NCI-H1694 treated with DMSO at 0.1 percent for 48 hours (cell line): ENCODE data around the gene PCSK7.

Experiments used
- DNase-seq: peaks from one replicate; lab custom pipeline; 2025; lab: John Stamatoyannopoulos, UW

Gene PCSK7

DNA sequence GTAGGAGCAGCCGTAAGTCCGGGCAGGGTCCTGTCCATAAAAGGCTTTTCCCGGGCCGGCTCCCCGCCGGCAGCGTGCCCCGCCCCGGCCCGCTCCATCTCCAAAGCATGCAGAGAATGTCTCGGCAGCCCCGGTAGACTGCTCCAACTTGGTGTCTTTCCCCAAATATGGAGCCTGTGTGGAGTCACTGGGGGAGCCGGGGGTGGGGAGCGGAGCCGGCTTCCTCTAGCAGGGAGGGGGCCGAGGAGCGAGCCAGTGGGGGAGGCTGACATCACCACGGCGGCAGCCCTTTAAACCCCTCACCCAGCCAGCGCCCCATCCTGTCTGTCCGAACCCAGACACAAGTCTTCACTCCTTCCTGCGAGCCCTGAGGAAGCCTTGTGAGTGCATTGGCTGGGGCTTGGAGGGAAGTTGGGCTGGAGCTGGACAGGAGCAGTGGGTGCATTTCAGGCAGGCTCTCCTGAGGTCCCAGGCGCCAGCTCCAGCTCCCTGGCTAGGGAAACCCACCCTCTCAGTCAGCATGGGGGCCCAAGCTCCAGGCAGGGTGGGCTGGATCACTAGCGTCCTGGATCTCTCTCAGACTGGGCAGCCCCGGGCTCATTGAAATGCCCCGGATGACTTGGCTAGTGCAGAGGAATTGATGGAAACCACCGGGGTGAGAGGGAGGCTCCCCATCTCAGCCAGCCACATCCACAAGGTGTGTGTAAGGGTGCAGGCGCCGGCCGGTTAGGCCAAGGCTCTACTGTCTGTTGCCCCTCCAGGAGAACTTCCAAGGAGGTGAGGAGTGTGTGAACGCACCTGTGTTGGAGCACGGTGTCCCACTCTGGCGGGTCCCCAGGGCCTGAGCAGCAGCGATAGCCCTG, 32.6 kb downstream of the PCSK7 start, which contains the start of gene TAGLN:
TSS of gene TAGLN (plus strand) at position 318 of the 863 bp plus-strand sequence. CDS start 3,644 bp downstream, outside the sequence.
- no peak for DNase-seq

DNA sequence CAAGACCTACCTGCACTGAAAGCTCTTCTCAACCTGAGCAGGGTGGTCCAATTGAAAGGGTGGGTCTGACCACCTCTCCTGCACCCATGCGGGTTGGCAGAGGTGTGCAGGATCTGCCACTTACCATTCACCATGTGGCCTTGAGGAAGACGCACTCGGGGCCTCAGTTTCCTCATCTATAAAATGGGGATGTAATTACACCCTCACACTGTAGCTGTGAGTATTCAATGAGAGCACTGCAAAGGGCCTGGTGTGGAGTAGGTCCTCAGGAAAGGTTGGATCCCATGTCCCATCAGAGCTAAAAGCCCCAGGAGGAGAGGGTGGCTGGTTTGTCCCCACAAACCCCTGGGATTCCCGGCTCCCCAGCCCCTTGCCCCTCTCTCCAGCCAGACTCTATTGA, 33.3 kb downstream of the PCSK7 start:
- no peak for DNase-seq

DNA sequence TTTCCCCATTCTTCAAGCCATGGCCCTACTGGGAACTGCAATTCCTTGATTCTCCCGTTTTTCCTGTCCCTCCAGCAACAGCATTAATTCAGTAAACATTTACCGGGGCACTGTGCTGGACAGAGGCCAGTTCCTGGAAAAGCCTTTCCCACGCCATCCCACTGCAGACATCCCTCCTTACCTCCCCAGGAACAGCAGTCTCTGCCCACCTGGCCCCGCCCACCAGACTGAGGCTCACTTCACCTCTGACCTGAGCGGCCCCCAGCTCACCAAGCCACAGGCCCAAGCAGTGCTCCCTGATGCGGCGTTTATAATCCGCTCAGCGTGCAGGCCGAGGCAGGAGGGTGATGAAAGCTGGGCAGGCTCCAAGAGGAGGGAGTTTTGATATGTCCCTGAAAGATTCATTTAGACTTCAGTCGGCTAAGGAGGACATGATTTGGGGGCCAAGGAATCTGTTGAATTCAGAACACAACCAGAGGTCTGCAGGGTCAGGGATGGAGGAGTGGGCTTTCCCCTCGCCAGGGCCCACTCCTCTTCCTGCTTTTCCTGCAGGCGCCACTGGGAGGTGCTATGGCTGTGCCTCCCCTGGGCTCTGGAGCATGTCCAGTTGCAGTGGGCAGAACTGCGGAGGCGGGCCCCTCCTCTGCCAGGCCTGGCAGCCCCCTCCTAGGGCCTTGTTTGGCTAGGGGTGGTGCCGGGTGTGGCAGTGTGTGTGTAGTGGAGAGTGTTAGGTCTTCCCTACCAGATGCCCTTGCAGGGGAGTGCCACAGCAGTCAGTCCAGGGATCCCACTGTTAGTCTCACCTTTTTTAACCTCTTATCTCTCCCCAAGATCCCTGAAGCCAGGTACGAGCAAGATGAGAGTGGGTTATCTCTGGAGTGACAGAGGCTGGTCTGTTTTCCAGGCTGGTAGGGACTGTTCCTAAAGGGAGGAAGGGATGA, 34.1 kb downstream of the PCSK7 start:
- no peak for DNase-seq

DNA sequence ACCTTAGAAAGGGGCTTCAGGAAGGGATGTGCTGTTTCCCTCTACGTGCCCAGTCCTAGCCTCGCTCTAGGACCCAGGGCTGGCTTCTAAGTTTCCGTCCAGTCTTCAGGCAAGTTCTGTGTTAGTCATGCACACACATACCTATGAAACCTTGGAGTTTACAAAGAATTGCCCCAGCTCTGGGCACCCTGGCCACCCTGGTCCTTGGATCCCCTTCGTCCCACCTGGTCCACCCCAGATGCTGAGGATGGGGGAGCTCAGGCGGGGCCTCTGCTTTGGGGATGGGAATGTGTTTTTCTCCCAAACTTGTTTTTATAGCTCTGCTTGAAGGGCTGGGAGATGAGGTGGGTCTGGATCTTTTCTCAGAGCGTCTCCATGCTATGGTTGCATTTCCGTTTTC, 34.9 kb downstream of the PCSK7 start:
- DNase-seq, result no peak

DNA sequence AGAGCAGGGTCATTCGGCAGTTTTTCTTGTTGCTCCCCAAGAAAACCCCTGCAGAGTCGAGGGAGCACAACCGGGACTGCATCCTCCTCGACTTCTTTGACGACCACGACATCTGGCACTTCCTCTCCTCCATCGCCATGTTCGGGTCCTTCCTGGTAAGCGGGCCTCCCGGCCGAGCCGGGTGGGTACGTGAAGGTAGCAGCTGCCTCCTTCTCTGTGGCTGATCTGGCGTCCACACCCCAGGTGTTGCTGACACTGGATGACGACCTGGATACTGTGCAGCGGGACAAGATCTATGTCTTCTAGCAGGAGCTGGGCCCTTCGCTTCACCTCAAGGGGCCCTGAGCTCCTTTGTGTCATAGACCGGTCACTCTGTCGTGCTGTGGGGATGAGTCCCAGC, 36.1 kb downstream of the PCSK7 start:
- DNase-seq, result no peak

DNA sequence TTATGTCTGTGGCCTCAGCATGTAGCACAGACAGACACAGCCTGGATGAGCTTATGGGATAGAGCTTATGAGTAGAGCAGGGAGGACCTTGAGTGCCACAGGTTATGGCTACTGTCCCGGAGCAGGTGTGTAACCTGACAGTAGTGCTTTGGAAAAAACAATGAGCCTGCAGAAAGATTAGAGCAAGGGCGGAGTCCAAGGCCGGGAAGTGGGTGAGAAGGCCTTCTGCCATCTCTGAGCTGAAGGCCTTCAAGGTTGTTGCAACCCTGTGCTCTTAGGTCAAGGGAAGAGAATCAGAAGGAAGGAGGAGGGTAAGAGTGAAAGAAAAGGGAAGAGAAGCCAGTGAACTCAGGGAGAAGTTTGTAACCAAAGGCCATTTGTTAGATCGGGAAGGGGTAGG, 36.6 kb downstream of the PCSK7 start:
- no peak for DNase-seq

DNA sequence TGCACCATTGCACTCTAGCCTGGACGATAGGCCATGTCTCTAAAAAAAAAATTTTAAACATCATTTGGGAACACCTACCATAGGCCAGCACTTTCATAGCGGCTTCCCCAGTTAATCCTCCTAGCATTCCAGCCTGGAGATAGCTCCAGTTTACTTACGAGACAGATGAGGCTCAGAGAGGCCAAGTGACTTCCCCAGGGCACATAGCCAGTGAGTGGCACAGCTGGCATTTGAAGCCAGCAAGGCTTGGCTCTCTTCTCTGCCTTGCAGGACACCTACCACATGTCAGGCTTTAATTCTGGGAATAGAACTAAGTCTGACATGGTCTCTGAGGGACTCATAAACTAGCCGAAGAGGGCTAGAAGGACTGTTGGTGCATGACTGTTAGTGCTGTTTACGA, 37.6 kb downstream of the PCSK7 start:
- DNase-seq, result no peak

DNA sequence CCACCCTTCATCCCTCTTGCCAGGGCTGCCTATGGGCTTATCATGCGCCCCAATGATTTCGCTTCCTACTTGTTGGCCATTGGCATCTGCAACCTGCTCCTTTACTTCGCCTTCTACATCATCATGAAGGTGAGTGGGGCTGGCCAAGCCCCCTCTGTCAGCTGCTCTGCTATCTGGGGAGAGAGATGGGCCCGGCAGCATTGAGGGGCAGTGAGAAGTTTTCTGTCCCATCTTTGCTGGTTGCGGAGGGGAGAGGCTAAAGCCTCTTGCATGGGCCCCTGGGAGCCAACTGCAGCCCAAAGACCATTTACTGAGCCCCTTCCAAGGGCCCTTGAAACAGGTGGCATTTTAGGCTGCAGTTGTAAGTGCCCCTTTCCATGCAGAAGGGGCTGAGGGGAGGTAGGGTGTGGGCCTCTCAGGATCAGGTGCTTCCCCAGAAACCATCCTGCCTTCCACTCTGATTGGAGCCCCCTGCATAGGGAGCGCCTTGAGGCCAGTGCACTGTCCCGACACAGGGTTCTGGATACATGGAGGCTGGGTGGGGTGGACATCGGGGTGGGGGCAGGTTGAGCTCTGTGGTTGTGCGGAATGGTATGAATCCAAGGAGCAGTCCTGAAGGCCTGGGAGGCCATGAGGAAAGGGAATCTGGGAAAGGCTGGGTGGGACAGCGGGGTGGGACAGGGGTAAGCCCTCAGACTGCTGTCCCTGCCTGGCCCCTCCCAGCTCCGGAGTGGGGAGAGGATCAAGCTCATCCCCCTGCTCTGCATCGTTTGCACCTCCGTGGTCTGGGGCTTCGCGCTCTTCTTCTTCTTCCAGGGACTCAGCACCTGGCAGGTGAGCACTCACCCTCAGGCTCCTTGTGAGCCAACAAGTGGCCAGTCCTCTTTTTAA, 38.5 kb downstream of the PCSK7 start:
- no peak for DNase-seq

DNA sequence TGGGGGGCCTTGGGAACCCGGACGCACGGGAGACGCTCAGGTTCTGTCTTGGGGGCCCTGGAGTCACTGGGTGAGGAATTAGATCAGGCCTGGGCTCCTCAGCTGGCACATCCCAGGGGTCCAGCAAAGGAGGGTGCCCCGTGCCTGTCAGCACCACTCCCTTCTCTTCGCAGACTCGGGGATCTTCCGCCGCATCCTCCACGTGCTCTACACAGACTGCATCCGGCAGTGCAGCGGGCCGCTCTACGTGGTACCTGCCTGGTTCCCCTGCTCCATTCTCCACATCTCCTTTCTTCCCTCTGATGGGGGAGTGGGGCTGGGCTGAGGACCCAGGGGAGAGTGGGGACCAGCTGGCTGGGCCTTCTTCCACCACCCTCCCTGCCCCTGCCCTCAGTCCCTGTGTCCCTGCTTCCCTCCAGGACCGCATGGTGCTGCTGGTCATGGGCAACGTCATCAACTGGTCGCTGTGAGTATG, 39.4 kb downstream of the PCSK7 start:
- no peak for DNase-seq

DNA sequence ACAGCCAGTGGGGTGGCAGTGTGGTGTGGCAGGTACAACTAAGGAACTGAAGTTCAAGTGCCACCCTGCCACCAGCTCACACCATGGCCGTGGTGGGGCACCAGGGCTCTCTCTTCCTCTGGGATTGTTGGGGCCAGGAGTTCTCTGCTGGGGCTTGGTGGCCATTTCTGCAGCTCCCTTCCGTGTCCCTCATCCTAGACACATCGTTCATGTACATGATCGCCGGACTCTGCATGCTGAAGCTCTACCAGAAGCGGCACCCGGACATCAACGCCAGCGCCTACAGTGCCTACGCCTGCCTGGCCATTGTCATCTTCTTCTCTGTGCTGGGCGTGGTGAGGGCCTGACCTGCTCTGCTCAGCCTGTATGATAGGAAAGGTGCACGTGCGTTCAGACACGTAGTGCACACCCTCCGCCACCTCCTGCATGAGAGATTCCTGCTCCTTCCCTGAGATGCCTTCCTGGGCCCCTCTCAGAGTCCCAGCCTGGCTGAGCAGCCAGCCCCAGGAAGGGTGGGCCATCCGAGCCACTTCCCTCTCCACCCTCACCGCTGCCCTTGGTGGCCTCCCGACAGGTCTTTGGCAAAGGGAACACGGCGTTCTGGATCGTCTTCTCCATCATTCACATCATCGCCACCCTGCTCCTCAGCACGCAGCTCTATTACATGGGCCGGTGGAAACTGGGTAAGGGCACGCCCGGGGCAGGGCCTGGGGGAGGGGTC, 40.0 kb downstream of the PCSK7 start:
- no peak for DNase-seq

DNA sequence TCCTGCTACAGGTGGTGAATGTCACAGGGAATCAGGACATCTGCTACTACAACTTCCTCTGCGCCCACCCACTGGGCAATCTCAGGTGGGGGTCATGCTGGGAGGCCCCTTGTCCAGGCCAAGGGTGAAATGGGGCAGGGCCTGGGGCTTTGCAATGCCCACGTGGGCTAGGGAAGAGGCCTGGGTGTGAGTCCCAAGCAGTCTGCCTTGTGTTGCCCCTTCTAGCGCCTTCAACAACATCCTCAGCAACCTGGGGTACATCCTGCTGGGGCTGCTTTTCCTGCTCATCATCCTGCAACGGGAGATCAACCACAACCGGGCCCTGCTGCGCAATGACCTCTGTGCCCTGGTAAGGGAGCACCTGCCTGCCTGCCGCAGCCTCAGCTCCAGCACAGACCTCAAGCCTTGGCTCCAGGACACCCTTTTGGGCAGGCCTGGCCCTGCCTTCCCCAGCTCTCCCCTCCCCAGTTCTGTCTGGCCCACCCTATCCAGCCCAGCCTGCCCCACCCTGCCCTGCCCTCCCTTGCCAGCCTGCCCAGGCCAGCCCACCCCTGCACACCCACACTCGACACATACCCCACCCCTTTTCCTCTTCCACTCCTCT, 41.8 kb downstream of the PCSK7 start:
- no peak for DNase-seq

DNA sequence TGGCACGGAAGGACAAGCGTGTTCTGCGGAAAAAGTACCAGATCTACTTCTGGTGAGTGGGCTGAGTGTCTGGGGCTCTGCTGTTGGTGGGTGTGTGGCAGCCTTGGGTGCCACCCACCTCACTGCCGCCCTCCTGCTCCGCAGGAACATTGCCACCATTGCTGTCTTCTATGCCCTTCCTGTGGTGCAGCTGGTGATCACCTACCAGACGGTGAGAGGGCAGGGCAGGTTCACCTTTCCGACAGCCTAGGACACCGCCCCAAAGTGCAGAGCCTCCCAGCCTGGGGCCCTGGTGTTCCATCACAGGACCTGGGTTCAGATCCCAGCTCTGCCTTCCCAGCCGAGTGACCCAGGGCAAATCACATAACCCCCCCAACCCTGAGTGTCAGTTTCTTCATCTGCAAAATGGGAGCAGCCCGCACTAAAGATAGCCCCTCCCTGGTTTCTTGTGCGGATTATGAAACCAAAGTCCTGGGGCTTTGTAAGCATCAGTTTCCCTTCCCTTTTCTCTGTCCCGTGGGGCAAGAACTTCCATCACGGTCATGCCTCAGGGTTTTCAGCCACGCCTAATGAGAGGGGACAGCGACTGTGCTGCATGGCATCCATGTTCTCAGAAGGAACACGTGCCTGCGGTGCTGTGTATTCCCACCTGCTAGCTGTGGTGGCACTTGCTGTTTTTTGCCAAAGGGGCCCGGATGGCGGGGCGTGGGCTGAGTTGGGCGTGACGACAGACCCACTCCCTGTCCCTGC, 42.5 kb downstream of the PCSK7 start:
- DNase-seq, result no peak

DNA sequence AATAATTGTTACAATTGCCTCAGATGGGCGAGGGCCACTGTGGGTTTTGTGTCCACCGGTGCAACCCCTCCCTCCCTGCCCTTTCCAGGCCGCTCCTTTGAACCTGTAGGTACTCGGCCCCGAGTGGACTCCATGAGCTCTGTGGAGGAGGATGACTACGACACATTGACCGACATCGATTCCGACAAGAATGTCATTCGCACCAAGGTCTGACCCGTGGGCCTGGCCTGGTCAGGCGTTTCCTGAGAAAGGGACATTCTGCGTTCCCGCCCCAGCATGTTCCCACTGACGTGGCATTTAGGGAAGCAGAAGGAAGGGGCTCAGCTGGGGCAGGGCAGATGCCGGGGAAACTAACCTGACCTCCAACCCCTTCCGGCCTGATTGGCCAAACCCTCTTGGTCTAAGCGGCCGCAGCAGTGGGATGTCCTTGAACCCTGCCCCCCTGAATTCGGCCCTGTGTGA, 43.2 kb downstream of the PCSK7 start:
- no peak for DNase-seq

DNA sequence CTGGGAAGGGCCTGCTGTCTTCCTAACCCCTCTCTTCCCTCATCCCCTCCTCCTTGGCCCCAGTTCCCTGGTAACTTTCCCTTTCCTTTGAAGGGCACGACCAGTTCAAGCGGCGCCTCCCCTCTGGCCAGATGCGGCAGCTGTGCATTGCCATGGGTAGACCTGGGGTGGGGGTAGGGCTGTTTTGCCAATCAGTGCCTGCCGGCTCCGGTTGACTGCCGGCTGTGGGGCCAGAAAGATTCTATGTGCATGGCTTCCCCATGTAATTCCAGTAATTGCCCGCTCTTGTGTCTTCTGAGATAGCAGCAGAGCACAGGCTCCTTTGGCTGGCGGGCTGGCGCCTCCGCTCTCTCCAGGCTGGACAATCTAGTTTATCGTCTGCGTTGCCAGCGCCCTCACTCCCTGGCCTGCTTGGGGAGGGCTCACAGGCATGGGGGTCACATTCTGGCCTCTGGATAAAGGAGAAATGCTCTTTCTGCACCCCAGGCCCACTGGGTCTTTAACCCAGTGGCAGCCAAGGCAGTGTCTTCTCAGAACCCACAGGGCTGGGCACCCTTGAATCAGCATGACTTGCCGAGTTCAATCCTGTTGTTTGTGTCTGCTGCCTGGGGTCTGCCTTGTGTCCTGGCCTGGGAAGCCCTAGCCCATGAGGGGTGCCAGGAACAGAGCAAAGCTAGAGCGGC, 43.9 kb downstream of the PCSK7 start:
- no peak for DNase-seq

DNA sequence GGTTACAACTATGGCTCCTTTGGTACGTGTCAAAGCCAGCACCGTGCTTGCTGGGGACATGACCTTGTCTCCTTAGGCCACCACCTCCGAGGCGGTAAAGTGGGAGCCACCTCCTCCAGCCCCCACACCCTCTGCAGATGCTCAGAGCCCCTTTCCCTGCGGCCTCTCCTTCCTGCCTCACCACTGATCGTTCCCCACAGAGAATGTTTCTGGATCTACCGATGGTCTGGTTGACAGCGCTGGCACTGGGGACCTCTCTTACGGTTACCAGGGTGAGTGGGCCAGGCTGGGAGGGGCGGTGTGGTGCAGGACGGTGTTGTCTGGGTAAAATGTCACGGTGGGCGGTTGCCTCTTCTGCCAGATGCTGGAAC, 44.5 kb downstream of the PCSK7 start:
- DNase-seq, result no peak

DNA sequence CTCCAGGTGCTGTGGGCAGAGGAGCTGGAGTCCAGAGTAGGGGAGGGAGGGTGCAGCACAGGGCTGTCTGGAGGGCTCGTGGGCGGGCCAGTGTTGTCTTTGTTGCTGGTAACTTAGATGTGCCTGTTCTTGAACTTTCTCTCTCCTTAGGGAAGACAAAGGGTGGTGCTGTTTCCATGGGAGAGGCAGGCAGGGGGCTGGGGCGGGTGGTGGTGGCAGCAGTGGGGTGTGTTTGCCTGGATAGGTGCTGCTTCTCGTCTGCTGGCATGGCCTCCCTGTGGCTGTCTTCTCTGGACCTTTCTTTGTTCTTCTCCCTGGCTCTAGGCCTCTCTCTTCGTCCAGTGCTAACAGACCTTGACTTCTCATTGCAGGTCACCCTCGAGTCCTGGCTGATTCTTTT, 44.9 kb downstream of the PCSK7 start:
- DNase-seq, result no peak

DNA sequence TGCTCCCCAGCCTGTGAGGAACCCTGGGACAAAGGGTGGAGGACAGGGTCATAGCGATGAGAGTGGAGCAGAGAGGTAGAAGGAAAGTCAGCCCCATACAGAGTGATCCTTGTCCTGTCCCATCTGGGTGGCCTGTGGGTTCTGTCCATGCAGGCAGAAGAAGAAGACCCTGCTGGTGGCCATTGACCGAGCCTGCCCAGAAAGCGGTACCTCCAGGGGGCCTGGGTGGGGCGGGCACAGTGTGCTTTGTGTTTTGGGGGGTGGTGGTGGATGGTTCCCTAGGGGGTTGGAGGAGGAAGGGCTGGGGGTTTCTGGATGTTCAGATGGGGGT, 45.5 kb downstream of the PCSK7 start:
- DNase-seq, result no peak

DNA sequence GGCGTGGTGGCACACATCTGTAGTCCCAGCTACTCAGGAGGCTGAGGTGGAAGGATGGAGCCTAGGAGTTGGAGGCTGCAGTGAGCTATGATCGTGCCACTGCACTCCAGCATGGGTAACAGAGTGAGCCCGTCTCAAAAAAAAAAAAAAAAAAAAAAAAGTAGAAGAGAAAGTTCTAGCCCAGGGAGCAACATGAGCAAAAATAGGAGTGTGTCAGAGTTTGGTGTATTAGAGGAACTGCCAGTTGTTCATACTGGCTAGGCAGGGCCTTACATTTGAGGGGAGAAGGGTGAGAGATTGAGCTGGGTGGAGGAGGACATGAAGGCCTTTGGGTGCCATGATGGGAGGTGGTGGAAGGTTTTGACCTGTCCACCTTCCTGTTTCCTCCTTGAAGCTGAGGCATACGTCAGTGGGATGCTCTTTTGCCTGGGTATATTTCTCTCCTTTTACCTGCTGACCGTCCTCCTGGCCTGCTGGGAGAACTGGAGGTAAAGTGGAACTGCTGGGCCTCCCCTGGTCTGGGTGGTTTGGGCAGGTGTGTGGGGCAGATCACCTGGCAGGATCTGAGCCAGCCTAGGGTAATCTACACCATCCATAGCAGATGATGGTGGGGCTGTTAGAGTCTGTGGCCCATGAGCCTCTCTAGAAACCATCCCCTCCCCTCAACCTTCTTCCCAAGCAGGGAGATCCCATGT, 46.0 kb downstream of the PCSK7 start:
- no peak for DNase-seq
